Activated CD4-positive, CD25-positive, alpha-beta regulatory T cell treated with anti-CD3 and anti-CD28 coated beads, Interleukin-2, amount 50 U/mL, for 24 hours (primary cell): ENCODE results near the gene ACSL1.

Source experiments
- ATAC-seq, 2 donors: fragments of 150-1000 bp; cut with Tn5 transposase; one replicate each; pipeline ENCODE4 v1.10.0; 2021; ENCODE audit warnings: mild to moderate bottlenecking in 1 of 2, moderate library complexity in 1 of 2

ACSL1 gene

DNA sequence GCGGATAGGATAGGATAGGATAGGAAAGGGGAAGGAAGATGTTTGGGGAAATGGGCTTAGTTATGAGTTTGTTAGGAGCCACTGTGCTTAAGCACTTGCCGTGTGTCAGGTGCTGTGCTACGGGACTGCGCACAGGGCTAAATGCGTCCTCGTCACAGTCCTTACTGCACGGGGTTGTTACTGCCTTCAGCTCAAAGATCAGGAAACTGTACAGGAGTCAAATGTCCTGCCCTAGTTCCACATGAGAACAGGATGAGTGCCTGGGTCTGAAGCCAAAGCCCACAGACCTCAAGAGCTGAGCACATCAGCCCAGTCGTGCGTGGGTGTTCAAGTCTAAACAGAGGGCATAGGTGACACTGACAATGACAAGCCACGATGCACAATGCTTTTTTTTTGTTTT lies 15.0 kb downstream of the ACSL1 start:
- no peak for ATAC-seq

DNA sequence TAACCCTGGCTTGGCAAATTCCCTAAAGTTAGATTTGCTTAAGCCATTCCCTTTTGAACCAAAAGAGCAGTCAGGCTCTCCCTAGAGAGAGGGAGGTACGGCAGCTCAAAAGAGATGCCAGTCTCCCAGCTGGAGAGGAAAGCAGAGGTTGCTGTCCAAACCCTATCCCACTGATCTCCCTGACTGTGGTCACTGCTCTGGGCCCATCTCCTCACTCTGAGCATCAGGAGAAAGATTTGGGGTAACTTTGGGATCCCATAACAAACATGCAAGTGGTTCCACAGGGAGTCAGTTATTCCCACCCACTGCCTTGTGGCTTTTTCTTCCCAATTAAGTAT lies 17.1 kb downstream of the ACSL1 start:
- ATAC-seq: no peak

DNA sequence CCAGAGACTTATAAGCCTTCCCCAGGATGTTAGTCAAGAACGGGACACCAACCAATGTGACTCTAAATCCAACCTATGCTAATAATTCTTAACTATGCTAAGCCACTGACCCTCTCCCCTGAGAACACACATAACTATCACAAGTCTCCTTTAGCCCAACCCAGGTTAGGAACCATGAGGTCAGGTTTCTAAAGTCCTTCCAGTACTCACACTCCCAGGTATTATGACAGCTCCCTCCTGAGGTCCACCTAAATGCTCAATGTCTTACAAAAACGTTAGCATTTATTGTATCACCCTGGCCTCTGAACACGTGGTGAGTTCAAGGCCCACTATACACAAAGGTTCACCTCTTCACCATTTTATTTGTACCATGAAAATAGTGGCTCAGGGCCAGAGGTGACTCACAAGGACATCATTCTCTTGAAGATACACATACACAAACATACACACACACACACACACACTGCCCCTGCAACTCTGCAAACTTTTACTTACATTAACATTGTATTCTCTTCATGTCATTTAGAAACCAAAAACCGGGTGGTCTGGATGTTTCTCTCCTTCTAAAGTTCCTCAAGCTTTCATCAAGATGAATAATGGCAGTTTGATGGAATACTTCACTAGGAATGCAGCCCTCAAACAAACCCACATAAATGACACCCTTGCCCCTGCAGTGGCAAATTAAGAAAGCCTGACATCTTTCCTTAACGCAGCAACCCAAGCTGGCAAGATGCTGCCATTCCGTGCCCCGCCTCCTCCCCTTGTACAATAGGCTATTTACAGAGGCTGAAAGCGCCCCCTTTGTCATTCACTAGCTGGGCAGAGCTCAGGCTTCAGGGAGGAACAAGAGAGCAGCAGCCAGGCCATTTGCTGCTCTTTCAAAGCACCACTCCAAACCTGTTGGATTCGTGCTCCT lies 17.7 kb downstream of the ACSL1 start:
- no peak for ATAC-seq

DNA sequence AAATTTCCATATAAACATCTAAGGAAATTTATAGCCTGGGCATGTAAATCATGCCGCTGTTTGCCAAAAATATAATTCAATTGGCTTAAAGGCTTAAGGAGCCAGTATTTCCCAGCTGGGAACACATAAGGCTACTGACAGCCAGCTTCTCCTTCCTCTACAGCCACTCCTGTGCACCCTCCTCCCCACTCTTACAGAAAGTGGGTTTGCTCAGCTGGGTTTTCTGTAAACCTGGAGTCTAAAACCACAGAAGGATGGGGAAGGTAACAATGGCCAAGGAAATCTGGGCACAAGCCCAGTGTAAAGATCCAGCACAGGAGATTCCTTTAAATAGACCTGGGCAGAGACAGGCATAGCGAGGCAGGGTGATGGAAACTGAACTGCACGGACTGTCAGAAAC lies 18.5 kb downstream of the ACSL1 start:
- ATAC-seq: no peak

DNA sequence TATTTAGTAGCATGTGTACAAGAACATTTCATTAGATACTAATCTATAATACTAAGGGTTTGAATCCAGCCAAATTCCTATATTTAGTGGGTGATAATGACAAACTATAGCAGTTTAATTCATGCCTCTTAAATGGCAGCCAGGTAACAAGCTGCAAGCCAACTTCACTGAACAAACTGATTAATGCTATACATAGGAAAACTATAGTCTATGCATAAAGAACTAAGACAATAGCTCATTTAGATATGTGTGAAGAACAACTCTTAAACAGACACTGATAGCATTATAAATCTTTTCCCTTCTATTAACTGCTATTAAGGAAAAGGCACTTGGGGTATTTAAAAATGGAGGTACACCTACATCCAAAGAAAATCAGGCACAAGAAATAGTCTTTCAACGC lies 19.1 kb downstream of the ACSL1 start:
- ATAC-seq: no peak

DNA sequence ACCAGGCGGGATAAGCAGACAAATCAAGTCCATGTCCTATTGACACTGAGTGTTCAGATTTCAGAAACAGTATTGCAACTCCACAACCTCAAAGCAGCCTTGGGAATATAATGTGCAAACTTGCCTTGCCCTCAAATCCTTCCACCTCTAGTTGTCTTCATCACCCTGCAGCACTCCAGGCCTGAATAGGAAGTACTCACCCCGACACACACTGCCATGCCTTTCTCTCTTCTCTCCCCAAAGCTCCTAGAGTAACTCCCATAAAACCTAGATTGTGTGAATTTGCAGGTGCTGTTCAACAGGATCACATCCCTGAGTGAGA lies 19.6 kb downstream of the ACSL1 start:
- ATAC-seq: no peak

DNA sequence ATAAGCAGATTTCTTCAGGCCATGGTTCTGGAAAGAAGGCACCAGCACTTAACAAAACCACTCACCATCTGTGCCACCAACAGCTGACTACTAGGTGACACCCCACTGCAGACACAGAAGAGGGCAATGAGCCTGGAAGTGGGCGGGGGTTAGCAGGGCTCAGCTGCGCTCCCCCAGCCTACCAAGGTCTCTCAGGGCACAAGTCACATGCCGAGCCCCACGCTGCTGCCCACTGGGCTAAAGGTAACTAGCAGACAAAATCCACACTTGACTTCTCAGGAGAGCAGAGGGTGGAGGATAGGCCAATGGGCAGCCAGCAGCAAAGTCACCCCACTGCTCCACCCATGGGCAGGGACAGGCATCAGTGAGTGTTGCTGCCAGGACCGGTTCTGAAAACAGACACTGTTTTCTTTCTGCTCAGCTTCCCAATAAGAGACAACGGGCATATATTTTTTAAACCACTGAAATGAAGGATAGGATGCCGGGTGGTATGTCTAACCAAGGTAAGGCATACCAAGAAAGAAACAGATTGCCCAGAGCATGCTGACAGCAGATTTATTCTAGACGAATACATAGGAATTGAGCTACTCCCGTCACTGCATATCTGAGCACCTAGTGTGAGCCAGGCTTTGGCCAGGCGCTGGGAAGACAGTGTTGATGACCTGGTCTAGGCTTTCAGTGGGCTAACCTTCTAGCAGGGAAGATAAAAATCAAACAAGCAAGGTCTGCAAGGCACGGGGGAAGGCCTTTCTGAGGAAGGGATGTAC lies 20.1 kb downstream of the ACSL1 start:
- peak in 1 of 2 donors; percentile 13 for ATAC-seq

DNA sequence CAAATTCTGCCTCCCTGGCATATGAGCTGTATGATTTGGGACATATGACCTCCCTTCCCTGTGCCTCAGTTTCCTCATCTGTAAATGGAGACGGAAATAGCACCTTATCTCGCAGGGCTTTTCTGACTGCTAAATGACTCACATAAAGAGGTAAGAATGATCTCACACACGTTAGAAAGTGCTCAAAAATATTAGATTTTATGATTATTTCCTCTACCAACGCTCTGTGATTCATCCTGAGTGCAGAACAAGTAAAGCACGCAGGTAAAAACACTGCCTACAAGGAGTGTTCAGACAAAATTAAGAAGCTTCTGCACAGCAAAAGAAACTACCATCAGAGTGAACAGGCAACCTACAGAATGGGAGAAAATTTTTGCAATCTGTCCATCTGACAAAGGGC lies 21.1 kb downstream of the ACSL1 start:
- no peak for ATAC-seq

DNA sequence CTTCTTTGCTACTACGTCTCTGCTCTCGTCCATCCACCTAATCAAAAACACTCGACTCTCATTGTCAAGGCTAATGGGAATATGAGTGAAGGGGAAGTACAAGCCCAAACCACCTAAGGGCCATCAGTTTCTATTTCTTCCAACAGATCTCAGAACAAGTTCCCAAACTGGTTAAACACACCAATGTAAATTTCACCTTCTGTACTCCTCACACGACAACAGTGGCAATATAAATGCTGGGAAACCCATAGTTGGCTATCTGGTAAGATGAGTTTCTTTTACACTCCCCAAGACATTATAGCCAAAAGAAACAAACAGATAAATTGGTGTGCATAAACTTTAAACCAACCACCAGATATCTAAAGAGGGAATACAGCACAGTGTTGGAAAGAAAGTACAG lies 21.9 kb downstream of the ACSL1 start:
- no peak for ATAC-seq

DNA sequence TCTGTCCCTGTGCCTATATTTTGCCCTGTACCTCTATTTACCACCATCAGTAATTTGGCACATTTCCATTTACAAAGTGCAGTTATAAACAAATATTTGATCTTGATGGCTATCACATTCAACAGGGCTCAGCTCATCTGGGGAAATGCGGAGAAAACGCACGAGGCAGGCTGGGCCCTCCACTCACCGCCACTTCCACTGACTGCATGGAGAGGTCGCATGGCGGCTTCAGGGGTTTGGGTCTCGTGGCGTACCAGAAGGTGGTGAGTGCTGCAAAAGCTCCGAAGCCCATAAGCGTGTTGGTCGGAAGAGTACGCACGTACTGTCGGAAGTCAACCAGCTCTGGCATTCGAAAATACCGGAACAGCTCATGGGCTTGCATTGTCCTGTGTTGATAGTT lies 22.6 kb downstream of the ACSL1 start:
- ATAC-seq: no peak

DNA sequence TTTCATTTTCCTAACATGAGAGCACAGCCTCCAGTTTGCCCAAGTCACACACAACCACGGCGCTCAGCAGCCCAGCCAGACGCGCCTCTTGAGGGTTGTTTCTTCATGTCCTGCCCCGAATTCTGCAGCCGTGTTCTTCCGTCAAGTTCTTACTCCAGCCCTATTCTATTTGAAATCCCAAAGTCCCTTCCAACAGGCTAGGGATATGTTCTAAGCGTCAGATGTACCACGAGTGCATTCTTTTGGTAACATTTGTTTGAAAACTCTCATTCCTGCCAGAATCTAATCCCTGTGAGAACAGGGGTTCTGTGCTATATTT lies 23.1 kb downstream of the ACSL1 start:
- no peak for ATAC-seq

DNA sequence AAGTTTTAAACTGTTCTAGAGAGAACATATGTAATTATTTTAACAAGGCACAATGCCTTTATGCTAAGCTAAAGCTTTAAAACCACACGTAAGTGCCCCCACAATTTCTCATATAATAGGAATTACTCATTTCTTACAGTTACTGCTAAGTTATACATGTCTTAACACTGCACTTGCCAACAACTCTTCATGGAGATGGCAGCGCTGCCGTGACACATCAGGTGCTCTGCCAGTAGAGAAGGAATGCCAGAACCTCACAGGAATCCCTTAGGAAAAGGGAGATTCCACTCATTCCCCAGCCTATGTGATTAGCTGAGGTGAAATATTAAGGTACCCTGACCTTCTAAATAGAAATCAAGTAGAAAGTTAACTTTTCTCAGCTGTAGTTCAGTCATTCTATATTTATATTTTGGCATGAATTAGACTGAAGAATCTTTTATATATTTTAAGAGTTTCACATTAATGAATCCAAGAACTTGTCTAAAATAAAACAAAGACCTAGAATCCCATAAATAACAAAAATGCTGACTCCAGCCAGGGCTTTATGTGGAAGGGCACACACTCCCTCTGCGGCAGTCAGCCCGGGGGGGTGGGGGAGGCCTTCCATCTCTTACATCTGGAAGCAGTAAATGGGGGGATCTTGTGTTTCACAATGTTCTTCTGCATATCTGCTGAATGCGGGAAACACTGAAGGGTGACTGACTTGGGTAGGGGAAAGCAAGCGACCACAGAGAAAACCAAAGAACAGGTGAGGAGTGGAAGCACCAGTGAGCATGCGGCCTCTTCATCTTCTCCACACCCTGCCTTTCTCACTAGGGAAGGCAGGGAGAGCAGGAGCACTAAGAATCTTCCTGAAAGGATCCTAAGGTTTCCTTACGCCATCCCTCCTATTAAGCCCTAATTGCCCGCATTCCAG lies 23.7 kb downstream of the ACSL1 start:
- no peak for ATAC-seq

DNA sequence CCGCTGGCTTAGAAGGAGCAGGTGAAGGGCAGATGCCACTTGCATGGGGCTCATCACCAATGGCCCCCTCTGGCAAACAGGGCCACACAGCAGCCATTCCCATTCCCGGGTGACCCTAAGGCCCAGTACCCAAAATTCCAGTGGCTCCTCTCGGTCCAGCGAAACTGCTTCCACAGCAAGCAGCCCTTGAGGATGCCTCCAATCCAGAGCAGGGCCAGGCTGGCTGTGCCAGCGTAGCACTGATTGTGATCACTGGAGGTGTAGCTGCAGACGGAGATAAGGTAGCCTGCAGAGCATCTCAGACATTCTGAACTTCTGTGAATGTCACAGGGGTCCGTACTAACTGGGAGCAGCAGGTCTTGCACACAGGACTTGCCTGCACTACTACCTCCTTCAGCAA lies 27.3 kb downstream of the ACSL1 start:
- no peak for ATAC-seq

DNA sequence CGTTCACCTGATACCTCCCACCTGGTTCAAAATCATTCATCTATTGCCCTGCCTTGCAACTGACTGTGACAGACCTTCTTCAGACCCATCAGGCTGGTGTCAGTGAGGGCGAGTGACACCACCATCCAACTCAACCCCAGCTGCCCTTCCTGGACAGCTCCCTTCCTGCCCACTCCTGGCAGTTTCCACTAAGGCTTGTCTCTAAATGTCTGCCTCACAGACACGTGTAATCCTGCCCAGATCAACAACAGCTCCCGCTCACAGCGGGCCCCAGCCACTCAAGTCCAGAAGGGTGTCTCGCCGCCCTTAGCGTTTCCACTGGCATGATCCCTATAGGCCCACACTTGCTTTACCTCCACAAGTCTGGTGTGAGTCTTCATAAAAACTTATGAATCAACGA lies 28.9 kb downstream of the ACSL1 start:
- ATAC-seq: no peak

DNA sequence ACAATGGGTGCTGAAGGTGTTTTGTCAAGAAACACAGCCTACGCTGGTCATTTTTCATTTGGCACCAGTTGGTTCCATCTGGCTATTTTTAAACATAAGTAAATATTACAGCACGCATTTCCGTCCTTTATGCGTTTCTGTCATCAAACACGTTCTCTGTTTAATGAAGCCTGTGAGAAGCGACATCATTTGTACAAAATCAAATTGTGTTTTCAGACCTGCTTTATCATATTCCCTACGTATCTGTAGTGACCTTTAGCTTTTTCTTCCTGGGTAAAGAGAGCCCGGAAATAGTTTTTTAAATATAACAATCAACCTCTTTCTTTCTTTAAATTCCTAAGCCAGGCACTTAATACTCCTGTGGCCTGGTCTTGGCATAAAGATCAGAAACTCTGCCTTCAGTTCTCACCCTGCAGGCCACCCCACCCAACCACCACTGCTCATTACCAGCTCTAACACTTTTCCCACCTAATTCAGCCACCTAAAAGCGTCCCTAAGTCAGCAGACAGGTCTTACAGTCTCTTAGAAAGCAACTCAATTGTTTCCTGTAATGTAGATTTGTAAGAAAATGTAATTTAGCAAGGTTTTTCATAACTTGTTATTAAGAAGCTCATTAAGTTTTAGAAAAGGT lies 30.4 kb downstream of the ACSL1 start:
- ATAC-seq: no peak

DNA sequence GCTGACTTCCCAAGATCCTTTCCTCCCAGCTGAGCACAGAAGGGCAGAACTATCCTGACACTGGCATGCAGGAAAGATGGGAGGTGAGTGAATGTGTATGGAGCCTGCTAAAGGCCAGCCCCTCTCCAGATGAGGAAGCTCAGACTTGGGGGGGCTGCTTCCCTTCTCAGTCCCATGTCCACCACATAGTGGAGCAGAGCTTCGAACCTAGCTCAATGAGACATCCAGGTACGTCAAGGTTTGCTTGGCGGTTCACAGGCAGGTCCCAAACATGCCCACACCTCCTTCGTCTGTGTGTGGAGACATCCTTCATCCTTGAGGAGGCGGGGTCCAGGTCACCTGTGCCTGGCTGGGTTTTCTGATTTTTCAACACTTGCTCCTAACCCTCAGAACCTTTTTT lies 31.3 kb downstream of the ACSL1 start:
- ATAC-seq: no peak

DNA sequence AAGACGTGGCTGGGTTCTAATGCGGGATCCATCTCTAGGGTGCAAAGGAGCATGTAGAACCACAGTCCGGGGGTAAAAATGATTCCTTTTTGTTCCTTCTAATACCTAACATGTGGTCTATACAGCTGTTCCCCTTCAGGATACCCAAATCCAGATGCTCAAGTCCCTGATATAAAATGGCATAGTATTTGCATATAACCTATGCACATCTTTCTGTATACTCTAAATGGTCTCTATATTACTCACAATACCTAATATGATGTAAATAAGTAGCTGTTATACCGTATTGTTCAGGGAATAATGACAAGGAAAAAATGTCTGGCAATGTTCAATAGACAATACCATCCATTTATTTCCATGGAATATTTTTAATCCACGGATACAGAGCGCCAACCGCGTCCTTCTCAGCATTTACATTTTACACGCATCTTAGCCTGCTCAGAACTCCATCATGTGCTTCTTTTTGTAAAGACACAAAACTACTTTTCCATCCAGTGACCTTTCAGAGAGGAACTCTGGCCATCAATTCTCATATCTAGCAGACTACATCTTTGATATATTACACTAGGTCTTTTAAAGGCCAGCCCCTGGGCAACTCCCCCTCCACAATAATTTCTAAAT lies 31.9 kb downstream of the ACSL1 start:
- ATAC-seq: no peak

DNA sequence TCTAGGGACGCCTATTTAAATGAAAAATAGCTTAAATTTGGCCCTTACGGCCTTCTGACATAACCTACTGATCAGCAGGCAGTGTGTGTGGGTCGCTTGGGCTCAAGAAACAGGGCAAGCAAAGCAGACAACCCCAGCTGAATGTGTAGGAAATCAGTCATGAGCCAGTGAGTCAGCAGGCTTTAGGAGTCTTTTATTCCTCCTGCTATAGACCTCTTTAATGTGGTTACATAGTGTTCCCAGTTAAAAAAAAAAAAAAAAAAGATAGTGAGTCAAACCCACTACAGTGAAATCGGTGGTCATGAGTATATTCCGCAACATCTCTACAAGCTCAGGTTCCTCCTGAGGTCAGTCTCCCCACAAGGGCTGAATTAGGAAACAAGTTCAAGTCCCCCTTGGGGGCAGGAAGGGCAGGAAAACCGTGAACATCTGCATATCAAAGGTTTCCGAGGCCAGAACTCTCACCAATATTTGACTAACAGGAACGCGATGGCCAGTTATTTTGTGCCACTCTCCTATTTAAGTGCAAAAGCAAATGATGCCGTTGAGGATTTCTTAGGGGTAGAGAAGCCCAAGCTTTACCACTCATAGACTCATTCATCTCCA lies 32.7 kb downstream of the ACSL1 start:
- peak; percentile 95 to 97 for ATAC-seq

DNA sequence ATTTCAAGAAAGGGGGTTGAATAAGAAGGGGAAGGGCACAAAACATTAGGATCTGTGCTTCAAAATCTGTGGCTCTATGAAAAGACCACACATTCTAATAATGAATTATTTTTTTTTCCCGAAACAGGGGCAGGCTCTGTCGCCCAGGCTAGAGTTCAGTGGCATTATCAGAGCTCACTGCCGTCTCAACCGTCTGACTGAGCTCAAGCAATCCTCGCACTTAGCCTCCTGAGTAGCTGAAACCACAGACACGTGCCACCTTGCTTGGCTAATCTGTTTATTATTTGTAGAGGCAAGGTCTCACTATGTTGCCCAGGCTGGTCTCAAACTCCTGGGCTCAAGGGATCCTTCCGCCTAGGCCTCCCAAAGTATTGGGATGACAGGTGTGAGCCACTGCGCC lies 33.4 kb downstream of the ACSL1 start:
- no peak for ATAC-seq

DNA sequence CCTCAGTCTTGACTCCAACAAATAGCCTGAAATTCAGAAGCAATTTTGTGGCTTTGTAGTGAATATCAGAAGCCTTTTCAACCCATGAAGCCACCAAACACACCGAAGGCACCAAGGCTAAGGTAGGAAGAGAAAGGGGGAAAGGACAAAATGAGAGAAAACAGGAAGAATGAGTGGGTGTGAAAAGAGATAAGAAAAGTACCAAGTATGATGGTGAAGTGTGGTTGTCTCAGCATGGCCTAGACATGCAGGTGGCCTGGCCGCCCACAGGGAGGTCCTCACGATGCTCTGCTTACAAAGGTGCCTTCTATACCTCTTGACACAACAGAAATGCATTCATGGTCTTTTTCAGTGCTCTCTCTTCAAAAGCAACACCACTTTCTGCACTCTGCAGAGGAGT lies 34.9 kb downstream of the ACSL1 start:
- ATAC-seq: no peak

DNA sequence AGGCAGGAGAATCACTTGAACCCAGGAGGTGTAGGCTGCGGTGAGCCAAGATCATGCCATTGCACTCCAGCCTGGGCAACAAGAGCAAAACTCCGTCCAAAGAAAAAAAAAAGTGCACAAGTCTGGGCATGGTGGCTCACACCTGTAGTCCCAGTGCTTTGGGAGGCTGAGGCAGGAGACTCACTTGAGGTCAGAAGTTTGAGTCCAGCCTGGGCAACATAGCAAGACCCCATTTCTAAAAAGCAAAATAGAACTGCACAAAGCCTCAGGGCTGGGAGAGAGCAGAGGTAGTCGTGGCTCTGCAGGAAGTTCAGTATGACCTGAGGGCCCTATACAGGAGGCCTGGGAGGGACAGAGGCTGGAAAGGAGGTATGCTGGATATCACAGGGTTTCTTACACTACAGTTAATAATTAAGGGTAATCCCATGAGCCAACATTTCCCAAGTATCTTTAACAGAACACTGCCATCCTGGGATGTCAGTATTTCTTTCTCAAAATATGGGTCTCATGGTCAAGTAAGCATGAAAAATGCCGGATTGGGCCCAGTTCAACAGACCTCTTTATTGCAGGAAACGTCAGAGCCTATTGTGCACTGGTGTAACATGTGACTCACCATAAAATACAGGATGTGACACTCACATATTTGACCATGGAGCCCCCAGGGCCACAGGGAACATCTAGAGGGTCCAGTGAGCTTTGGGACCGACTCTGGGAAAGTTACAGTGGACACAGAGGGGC lies 37.8 kb downstream of the ACSL1 start:
- no peak for ATAC-seq
